Osteoblast (primary cell): ENCODE measurements around the gene LRP1-AS. TPM values are rescaled to one million over a fixed set of nuclear protein-coding genes. Genes with fewer than 3 reads are reported as not detected.
A peak's percentile ranks its signal among the peaks of the same experiment; 100 is the strongest.

ENCODE experiments used
- DNase-seq: peaks from one replicate; pipeline ENCODE4 v3.0.0; 2011; ENCODE audit warnings: low spot score, mixed read lengths; ENCODE audit not compliant: insufficient read length; ENCODE audit errors: missing footprints
- H2AFZ ChIP-seq: 2 replicates; pipeline ENCODE4 v1.6.0; 2011; ENCODE audit warnings: mild to moderate bottlenecking, low read length
- H3K27ac ChIP-seq: 2 replicates; pipeline ENCODE4 v1.5.1; 2011; ENCODE audit warnings: mild to moderate bottlenecking, low read depth, low read length, moderate library complexity
- H3K27me3 ChIP-seq: 2 replicates; pipeline ENCODE4 v1.6.0; 2012; ENCODE audit warnings: mild to moderate bottlenecking, control low read depth, inconsistent platforms, low read length, moderate library complexity; ENCODE audit not compliant: insufficient read depth
- H3K36me3 ChIP-seq: 2 replicates; pipeline ENCODE4 v1.5.1; 2011; ENCODE audit warnings: mild to moderate bottlenecking, low read length, control low read depth, moderate library complexity; ENCODE audit not compliant: insufficient read depth
- H3K4me1 ChIP-seq: 2 replicates; pipeline ENCODE4 v1.5.1; 2011; ENCODE audit warnings: mild to moderate bottlenecking, low read length, control low read depth, moderate library complexity; ENCODE audit not compliant: insufficient read depth
- H3K4me2 ChIP-seq: 2 replicates; pipeline ENCODE4 v1.6.0; 2011; ENCODE audit warnings: mild to moderate bottlenecking, low read length; ENCODE audit not compliant: insufficient read depth
- H3K4me3 ChIP-seq: fragments of 200-600 bp; sonication (generic); 3 replicates; pipeline ENCODE4 v1.5.1; 2012; ENCODE audit warnings: mild to moderate bottlenecking, low read length, inconsistent platforms; ENCODE audit not compliant: insufficient read depth
- H3K79me2 ChIP-seq: 2 replicates; pipeline ENCODE4 v1.6.0; 2012; ENCODE audit warnings: mild to moderate bottlenecking, low read length, control low read depth, inconsistent platforms; ENCODE audit not compliant: insufficient read depth
- H3K9me3 ChIP-seq: 2 replicates; pipeline ENCODE4 v1.5.1; 2011; ENCODE audit warnings: low read depth, low read length, control low read depth
- H4K20me1 ChIP-seq: 2 replicates; pipeline ENCODE4 v1.6.0; 2012; ENCODE audit warnings: mild to moderate bottlenecking, low read length, control low read depth; ENCODE audit not compliant: insufficient read depth
- total RNA-seq: library from RNA; depleted of rRNA; stranded (reverse); fragments of >200 nt; gene quantifications from 2 replicates; pipeline ENCODE4 v1.2.3, GENCODE V29; 2012
- TF ChIP-seq, protein P1 (sequence below): IDR thresholded peaks from 2 replicates; pipeline ENCODE4 v1.5.1; 2011; ENCODE audit warnings: mild to moderate bottlenecking, low read depth, low read length, moderate library complexity; ENCODE audit errors: extremely low read depth

The LRP1-AS gene
- total RNA-seq, 1 donor = not detected

DNA sequence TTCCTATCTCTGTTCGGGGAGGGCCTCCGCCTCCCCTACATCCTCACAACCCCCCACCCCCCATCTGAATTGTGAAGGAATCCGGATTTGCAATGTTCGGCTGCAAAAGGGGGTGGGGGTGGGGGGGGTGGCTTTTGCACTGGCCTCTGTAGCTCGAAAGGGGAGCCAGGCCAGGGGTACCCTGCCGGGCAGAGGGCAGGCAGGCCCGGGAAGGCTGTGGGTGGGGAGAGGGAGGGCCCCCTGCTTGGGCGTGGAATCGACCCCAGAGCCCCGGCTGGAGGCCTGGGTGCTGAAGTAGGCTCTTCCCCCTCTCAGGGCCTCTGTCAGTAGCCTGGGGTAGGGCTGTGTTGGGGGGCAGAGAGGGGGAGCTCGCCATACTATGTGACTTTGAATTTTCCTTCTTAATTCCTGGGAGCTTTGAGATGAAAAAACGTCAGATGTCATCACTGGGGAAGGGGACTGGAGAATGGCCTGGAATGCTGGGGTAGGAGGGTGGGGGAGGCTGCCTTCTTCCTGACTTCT, 18.0 kb downstream of the LRP1-AS start:
- peaks cover 52% of the 10 kb centered on the region for H3K4me1 ChIP-seq
- H3K27me3 ChIP-seq = no peaks in the 10 kb centered on the region
- peaks cover 34% of the 10 kb centered on the region for H4K20me1 ChIP-seq
- peak overlapping the region; percentile 80 for H3K27ac ChIP-seq
- H3K4me3 ChIP-seq = peak overlapping the region; percentile 95
- H3K36me3 ChIP-seq = peaks cover 7% of the 10 kb centered on the region
- TF ChIP-seq, protein P1, sequence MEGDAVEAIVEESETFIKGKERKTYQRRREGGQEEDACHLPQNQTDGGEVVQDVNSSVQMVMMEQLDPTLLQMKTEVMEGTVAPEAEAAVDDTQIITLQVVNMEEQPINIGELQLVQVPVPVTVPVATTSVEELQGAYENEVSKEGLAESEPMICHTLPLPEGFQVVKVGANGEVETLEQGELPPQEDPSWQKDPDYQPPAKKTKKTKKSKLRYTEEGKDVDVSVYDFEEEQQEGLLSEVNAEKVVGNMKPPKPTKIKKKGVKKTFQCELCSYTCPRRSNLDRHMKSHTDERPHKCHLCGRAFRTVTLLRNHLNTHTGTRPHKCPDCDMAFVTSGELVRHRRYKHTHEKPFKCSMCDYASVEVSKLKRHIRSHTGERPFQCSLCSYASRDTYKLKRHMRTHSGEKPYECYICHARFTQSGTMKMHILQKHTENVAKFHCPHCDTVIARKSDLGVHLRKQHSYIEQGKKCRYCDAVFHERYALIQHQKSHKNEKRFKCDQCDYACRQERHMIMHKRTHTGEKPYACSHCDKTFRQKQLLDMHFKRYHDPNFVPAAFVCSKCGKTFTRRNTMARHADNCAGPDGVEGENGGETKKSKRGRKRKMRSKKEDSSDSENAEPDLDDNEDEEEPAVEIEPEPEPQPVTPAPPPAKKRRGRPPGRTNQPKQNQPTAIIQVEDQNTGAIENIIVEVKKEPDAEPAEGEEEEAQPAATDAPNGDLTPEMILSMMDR = no peak
- H2AFZ ChIP-seq = no peak overlapping the region
- DNase-seq = peak; percentile 62
- peaks cover 58% of the 10 kb centered on the region for H3K79me2 ChIP-seq
- H3K9me3 ChIP-seq = no peaks in the 10 kb centered on the region
- H3K4me2 ChIP-seq = peak overlapping the region; percentile 89

DNA sequence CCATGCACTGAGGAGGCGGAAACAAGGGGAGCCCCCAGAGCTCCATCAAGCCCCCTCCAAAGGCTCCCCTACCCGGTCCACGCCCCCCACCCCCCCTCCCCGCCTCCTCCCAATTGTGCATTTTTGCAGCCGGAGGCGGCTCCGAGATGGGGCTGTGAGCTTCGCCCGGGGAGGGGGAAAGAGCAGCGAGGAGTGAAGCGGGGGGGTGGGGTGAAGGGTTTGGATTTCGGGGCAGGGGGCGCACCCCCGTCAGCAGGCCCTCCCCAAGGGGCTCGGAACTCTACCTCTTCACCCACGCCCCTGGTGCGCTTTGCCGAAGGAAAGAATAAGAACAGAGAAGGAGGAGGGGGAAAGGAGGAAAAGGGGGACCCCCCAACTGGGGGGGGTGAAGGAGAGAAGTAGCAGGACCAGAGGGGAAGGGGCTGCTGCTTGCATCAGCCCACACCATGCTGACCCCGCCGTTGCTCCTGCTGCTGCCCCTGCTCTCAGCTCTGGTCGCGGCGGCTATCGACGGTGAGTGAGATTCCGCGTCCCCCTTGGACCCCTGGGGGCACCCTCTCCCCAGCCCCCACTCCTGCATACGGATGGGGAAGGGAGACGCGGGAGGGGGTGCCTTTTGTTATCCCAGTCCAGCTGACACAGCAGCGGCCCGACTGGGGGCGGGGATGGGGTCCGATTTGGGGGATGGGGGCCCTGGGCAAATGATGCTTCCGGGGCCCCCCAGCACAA, 18.7 kb downstream of the LRP1-AS start:
- peak overlapping the region; percentile 89 for H3K4me2 ChIP-seq

DNA sequence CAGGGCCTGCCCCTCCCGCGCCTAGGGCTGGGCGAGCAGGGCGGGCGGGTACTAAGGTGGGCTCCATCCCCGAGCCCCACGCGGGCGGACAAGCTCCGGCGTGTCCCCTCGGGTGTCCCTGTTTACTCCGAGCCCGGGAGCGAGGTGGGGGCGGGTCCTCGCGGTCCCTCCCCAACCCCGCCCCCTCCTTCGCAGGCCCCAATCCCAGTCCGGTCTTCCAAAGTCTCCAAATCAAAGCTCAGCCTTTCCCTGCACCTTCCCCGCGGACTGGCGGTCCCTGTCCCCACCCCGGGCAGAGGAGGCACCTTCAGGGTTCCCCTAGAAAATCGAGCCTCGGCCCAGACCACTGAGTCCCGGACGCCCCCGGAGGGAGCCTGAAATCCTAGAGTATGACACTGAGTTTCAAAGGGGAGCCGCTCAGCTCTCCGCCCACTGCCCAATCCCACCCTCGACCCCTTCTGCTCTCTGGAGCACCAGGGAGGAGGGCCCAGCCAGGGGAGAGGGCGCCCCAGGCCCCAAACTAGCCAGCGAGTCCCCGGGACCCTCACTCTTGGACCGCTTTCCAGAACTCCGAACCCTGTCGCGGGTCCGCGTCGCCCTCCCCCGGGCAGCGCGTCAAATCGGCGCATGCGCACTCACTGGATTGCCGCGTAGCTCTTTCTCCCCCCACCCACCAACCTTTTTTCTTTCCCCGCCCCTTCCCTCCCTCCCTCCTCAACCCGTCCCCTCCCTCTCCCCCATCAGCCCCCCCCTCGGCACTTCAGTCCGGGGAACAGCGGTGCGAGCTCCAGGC, 19.5 kb downstream of the LRP1-AS start, which contains the start of gene LRP1:
Gene LRP1, plus strand, starts transcription at position 758 of the 793 bp plus-strand sequence. CDS start 482 bp downstream, outside the sequence.
- Histone ChIP-seq H4K20me1 (peaks cover 25% of the 10 kb centered on the region), H3K4me1 (peaks cover 38% of the 10 kb centered on the region), H3K4me2 (peak within 1 kb of the TSS; percentile 89), H3K36me3 (peaks cover 7% of the 10 kb centered on the region), H3K27me3 (no peaks in the 10 kb centered on the region), H3K4me3 (peak within 1 kb of the TSS; percentile 95), H3K79me2 (peaks cover 45% of the 10 kb centered on the region), H2AFZ (peak within 1 kb of the TSS; percentile 87), H3K9me3 (peaks cover 1% of the 10 kb centered on the region), H3K27ac (peak within 1 kb of the TSS; percentile 80)
- DNase-seq = peak; percentile 96
- TF ChIP-seq, protein P1 = no peak

More for the DNA sequence above, 18.7 kb downstream of the LRP1-AS start:
- peaks cover 51% of the 10 kb centered on the region for H3K79me2 ChIP-seq
- H3K9me3 ChIP-seq = peaks cover 1% of the 10 kb centered on the region
- DNase-seq = peak; percentile 78
- peaks cover 45% of the 10 kb centered on the region for H3K4me1 ChIP-seq
- H3K36me3 ChIP-seq = peaks cover 7% of the 10 kb centered on the region
- peak overlapping the region; percentile 95 for H3K4me3 ChIP-seq
- H3K27me3 ChIP-seq = no peaks in the 10 kb centered on the region
- H2AFZ ChIP-seq = no peak overlapping the region
- peaks cover 29% of the 10 kb centered on the region for H4K20me1 ChIP-seq
- TF ChIP-seq, protein P1 = no peak
- peak overlapping the region; percentile 40 for H3K27ac ChIP-seq
